K562 (cell line): ENCODE data around the gene MARCKSL1. TPM values are rescaled to one million over a fixed set of nuclear protein-coding genes. Genes with fewer than 3 reads are reported as not detected.

Experiments used
- ATAC-seq: fragments of 200-7000 bp; cut with Tn5 transposase; 3 replicates; pipeline ENCODE4 v1.9.1; 2020; ENCODE audit warnings: moderate library complexity
- BruUV-seq: library from RNA; stranded (reverse); fragments of 400-500 nt; replicated peaks from 2 replicates; lab custom pipeline; 2021; lab: Mats Ljungman, UMichigan
- CTCF ChIA-PET: fragments of 300-600 bp; formaldehyde crosslinking; extraction: SDS; loops from one replicate; lab custom pipeline; 2021; ENCODE audit warnings: low intra/inter-chr PET ratio; lab: Yijun Ruan, JAX
- POLR2A ChIA-PET: fragments of 300-600, 350-650 bp; sonication (Branson Sonifier 250); formaldehyde crosslinking; extraction: SDS; loops from one replicate; lab custom pipeline; 2021; ENCODE audit warnings: antibody characterized with exemption, inconsistent platforms; lab: Yijun Ruan, JAX
- DNase-seq, 4 experiments: peaks; one replicate each; pipeline versions ENCODE4 v3.0.0 to v3.0.0-alpha.2; 2011 to 2018; ENCODE audit warnings: low spot score in 3 of 4, mixed read lengths in 3 of 4; ENCODE audit errors: extremely low read depth in 1 of 4
- FAIRE-seq: peaks from 2 replicates; lab custom pipeline; 2011; peaks lifted over from hg19 to GRCh38; lab: Jason Lieb, UNC
- H2AFZ ChIP-seq: 2 replicates; pipeline ENCODE4 v1.6.0; 2011; ENCODE audit warnings: low read depth, low read length, control low read depth, inconsistent platforms
- H3K27ac ChIP-seq: fragments of 200-600 bp; 3 replicates; pipeline ENCODE4 v1.8.0; 2011; ENCODE audit warnings: low read depth, mild to moderate bottlenecking, control low read depth, inconsistent platforms, low read length, moderate library complexity, mixed read lengths; ENCODE audit errors: extremely low read depth
- H3K27me3 ChIP-seq, 2 experiments: fragments of 300-600 bp in 1 of 2; 2 replicates in 1 of 2; 3 replicates in 1 of 2; pipeline versions ENCODE4 v1.6.0 to v1.8.0; 2011; ENCODE audit warnings: inconsistent platforms in 2 of 2, low read length in 2 of 2, mild to moderate bottlenecking in 1 of 2, mixed read lengths in 1 of 2, moderate library complexity in 1 of 2; ENCODE audit not compliant: control insufficient read depth in 2 of 2, insufficient read depth in 2 of 2
- H3K36me3 ChIP-seq: fragments of 300-600 bp; 3 replicates; pipeline ENCODE4 v1.8.0; 2011; ENCODE audit warnings: mild to moderate bottlenecking, low read length, inconsistent platforms; ENCODE audit not compliant: control insufficient read depth, insufficient read depth
- H3K4me1 ChIP-seq, 2 experiments: fragments of 200-600 bp in 1 of 2; replicated peaks in 1 of 2; 2 replicates in 1 of 2; 3 replicates in 1 of 2; pipeline versions ENCODE4 v1.5.1 to v1.8.0; 2011; ENCODE audit warnings: inconsistent platforms in 2 of 2, low read length in 2 of 2, mild to moderate bottlenecking in 1 of 2, mixed read lengths in 1 of 2, moderate library complexity in 1 of 2; ENCODE audit not compliant: control insufficient read depth in 2 of 2, insufficient read depth in 2 of 2
- H3K4me2 ChIP-seq: 2 replicates; pipeline ENCODE4 v1.6.1; 2011; ENCODE audit warnings: low read length, control low read depth, inconsistent platforms, mixed read lengths; ENCODE audit not compliant: insufficient read depth
- H3K4me3 ChIP-seq: fragments of 200-600 bp; sonication (generic), shearing (Covaris generic); 2 replicates; pipeline ENCODE4 v1.5.1; 2016; ENCODE audit warnings: control low read depth, inconsistent platforms
- H3K79me2 ChIP-seq: fragments of 200-600 bp; 3 replicates; pipeline ENCODE4 v1.8.0; 2011; ENCODE audit warnings: low read length, inconsistent platforms; ENCODE audit not compliant: control insufficient read depth, insufficient read depth
- H3K9ac ChIP-seq, 2 experiments: 2 replicates each; pipeline versions ENCODE4 v1.6.0 to v1.6.1; 2011; ENCODE audit warnings: low read depth in 2 of 2, low read length in 2 of 2, control low read depth in 1 of 2, inconsistent platforms in 1 of 2, mild to moderate bottlenecking in 1 of 2, mixed read lengths in 1 of 2; ENCODE audit not compliant: insufficient read depth in 1 of 2
- H3K9me1 ChIP-seq: one replicate; pipeline ENCODE4 v1.6.0; 2011; ENCODE audit warnings: inconsistent platforms, mild to moderate bottlenecking, low read length, moderate library complexity; ENCODE audit not compliant: control insufficient read depth, insufficient read depth
- H3K9me3 ChIP-seq: replicated peaks from 2 replicates; pipeline ENCODE4 v1.5.1; 2011; ENCODE audit warnings: low read depth, low read length, inconsistent platforms; ENCODE audit not compliant: control insufficient read depth, insufficient read depth
- H4K20me1 ChIP-seq: replicated peaks from 2 replicates; pipeline ENCODE4 v1.6.1; 2011; ENCODE audit warnings: low read length, inconsistent platforms, mixed read lengths; ENCODE audit not compliant: control insufficient read depth, insufficient read depth
- ESRRA ChIP-seq: fragments of 450-650 bp; IDR thresholded peaks from 2 replicates; pipeline ENCODE4 v1.6.1; 2014; ENCODE audit warnings: low read depth, mild to moderate bottlenecking, moderate library complexity, borderline replicate concordance
- ETV5 ChIP-seq: sonication (generic); formaldehyde crosslinking; IDR thresholded peaks from 2 replicates; pipeline ENCODE4 v1.4.0; 2020; ENCODE audit warnings: low read depth, mild to moderate bottlenecking, missing genetic modification reagents
- FOSL1 ChIP-seq: fragments of 200-800 bp; sonication (Bioruptor generic); conservative IDR thresholded peaks from 2 replicates; pipeline ENCODE4 v1.6.1; 2016; ENCODE audit warnings: missing genetic modification characterization, missing compliant biosample characterization
- MEF2D ChIP-seq: conservative IDR thresholded peaks from 2 replicates; pipeline ENCODE4 v1.6.1; 2016; ENCODE audit warnings: low read depth, missing genetic modification characterization, missing compliant biosample characterization
- MYC ChIP-seq, 2 experiments: fragments of 250-450 bp in 1 of 2; sonication (Bioruptor Pico) in 1 of 2; IDR thresholded peaks; 2 replicates each; pipeline versions ENCODE4 v1.5.1 to v1.6.1; 2012 to 2021; ENCODE audit warnings: low read depth in 2 of 2, borderline replicate concordance in 1 of 2, improper control_type of control experiment in 1 of 2, low read length in 1 of 2, mild to moderate bottlenecking in 1 of 2, moderate library complexity in 1 of 2
- NR2C1 ChIP-seq, 2 experiments: fragments of 450-650 bp; IDR thresholded peaks; 2 replicates each; pipeline ENCODE4 v1.6.1; 2017; ENCODE audit warnings: mild to moderate bottlenecking in 2 of 2, antibody characterized with exemption in 1 of 2, inconsistent platforms in 1 of 2, missing compliant biosample characterization in 1 of 2, missing genetic modification characterization in 1 of 2
- SMARCE1 ChIP-seq: fragments of 450-650 bp; IDR thresholded peaks from 2 replicates; pipeline ENCODE4 v1.7.1; 2016; ENCODE audit warnings: mild to moderate bottlenecking
- SRF ChIP-seq, 2 experiments: fragments of 250-450, 450-650 bp in 1 of 2; sonication (Bioruptor Pico) in 1 of 2; sonication (generic) in 1 of 2; formaldehyde crosslinking; IDR thresholded peaks; 2 replicates each; pipeline versions ENCODE4 v1.5.0 to v1.5.1; 2020 to 2022; ENCODE audit warnings: mild to moderate bottlenecking in 1 of 2, missing genetic modification reagents in 1 of 2
- TRIM25 ChIP-seq: fragments of 450-650 bp; IDR thresholded peaks from 2 replicates; pipeline ENCODE4 v1.7.0; 2016; ENCODE audit warnings: borderline replicate concordance
- ZNF3 ChIP-seq: fragments of 250-450 bp; sonication (Bioruptor Pico); IDR thresholded peaks from 2 replicates; pipeline ENCODE4 v1.5.0; 2021; ENCODE audit warnings: mild to moderate bottlenecking, moderate library complexity
- ZNF76 ChIP-seq: fragments of 250-450 bp; sonication (Bioruptor Pico); IDR thresholded peaks from 2 replicates; pipeline ENCODE4 v1.4.0; 2020; ENCODE audit warnings: mild to moderate bottlenecking, moderate library complexity, borderline replicate concordance
- WGBS: fragments of 100-300 bp; shearing (Covaris generic); methylation state at CpG from one replicate; pipeline ENCODE4 v1.1.6; 2016; ENCODE audit warnings: low coverage, mixed read lengths; ENCODE audit not compliant: insufficient coverage; ENCODE audit errors: missing lambda C conversion rate; 5-methylcytosine and 5-hydroxymethylcytosine counted together
- in situ Hi-C: fragments of 300-500 bp; cut with MboI; formaldehyde crosslinking; loops from 4 replicates; pipeline ENCODE4 v1.15.0; 2018; ENCODE audit warnings: inconsistent platforms, mixed read lengths
- intact Hi-C: fragments of 100-400 bp; cut with micrococcal nuclease; formaldehyde crosslinking; loops from 2 replicates; pipeline ENCODE4 v1.14.2; 2022
- polyA plus RNA-seq, 8 experiments: library from polyadenylated mRNA; depleted of rRNA in 4 of 8; stranded (reverse) in 5 of 8; unstranded in 3 of 8; fragments of >200 nt; fragmentation: Nextera tagmentation in 2 of 8; fragmentation: Illumina TruSeq in 1 of 8; extraction: Ambion mirVana in 2 of 8; extraction: Trizol in 1 of 8; gene quantifications; 2 replicates each; pipeline versions ENCODE4 v1.2.1 to v1.2.3, GENCODE V29; 2011 to 2014; ENCODE audit warnings: inconsistent platforms in 1 of 8, missing spikeins in 1 of 8
- total RNA-seq, 7 experiments: library from RNA; depleted of rRNA in 6 of 7; stranded (reverse); fragments of >200 nt in 6 of 7; fragmentation: Illumina TruSeq in 2 of 7; extraction: Trizol in 2 of 7; gene quantifications; 2 replicates each; pipeline versions ENCODE4 v1.2.1 to v1.2.3, GENCODE V29; 2011 to 2021; ENCODE audit warnings: low replicate concordance in 1 of 7

MARCKSL1 gene
- total and polyA plus RNA-seq, 9 of the 15 experiments (the other 6 are each of a cell fraction or from before 2014, with no cell fraction given) = 14.7 to 325 (median 155) TPM

GRCh38 chr1:32352831-32353383, 16.9 kb upstream of the MARCKSL1 start:
- WGBS = 51% methylated on average over 2 of the region's 2 CpGs

GRCh38 chr1:32352239-32352745, 16.3 kb upstream of the MARCKSL1 start:
- ATAC-seq = no peak
- Histone ChIP-seq H4K20me1 (0 out of 2 replicates have a peak, but pooled peaks cover 6% of the 10 kb centered on the region), H3K79me2 (peaks cover 12% of the 10 kb centered on the region; the same call in 2 of the 3 replicates), H3K9me1 (no peaks in the 10 kb centered on the region)
- intact Hi-C loops = loop anchor here (5.0 kb wide), 1 partner anchor 150 kb away; no protein-coding TSS in a partner anchor
- POLR2A ChIA-PET = interaction anchor here (0.5 to 3.8 kb wide), 11 partner anchors 9 to 98 kb away, joined by 3 to 36 read pairs (median 6); partner anchors contain the start of gene MARCKSL1
- TF ChIP-seq ZNF3 (CRISPR knock-in tag) = no peak
- 0 out of 2 replicates have a peak, but pooled peaks have one; percentile 17 for TF ChIP-seq SMARCE1
- 0 out of 2 replicates have a peak, but pooled peaks have one; percentile 29 for TF ChIP-seq TRIM25
- peak; percentile 90 for TF ChIP-seq ESRRA
- no peak for TF ChIP-seq MYC (IDR thresholded peaks at IDR 0.05; ENCODE audit: low read depth, low read length)
- TF ChIP-seq MYC (CRISPR knock-in tag; IDR thresholded peaks at IDR 0.05; ENCODE audit: borderline replicate concordance, low read depth) = 0 out of 2 replicates have a peak, but pooled peaks have one; percentile 12
- TF ChIP-seq FOSL1 (tag) = 0 out of 2 replicates have a peak, but pooled peaks have one; percentile 14
- TF ChIP-seq ETV5 (CRISPR knock-in tag) = 0 out of 2 replicates have a peak, but pooled peaks have one; percentile 20
- no peak for TF ChIP-seq ZNF76 (CRISPR knock-in tag)
- TF ChIP-seq NR2C1 (IDR thresholded peaks at IDR 0.05) = peak; percentile 32; the same call in 1 of the 2 replicates
- TF ChIP-seq NR2C1 (tag; IDR thresholded peaks at IDR 0.05) = peak; percentile 39; the same call in 1 of the 2 replicates
- TF ChIP-seq, all 486 proteins: peak for 7
- Histone ChIP-seq H2AFZ (peak overlapping the region; percentile 77), H3K9ac (peak overlapping the region; percentile 90 to 92), H3K27me3 (no peaks in the 10 kb centered on the region), H3K4me2 (peak overlapping the region; percentile 91), H3K27ac (peak overlapping the region; percentile 96), H3K4me1 (peaks cover 28 to 42% of the 10 kb centered on the region in 2 experiments), H3K9me3 (no peaks in the 10 kb centered on the region; the same call in 1 of the 2 replicates), H3K4me3 (peak overlapping the region; percentile 83), H3K36me3 (peaks cover 7% of the 10 kb centered on the region; the same call in 1 of the 3 replicates)
- peak in 2 of 4 experiments; percentile 38 to 50 for DNase-seq
- no TSS peak for BruUV-seq
- in situ Hi-C loops = no loop called here
- CTCF ChIA-PET = no interaction called here
- no peak for FAIRE-seq
- WGBS = 29% methylated on average over 8 of the region's 8 CpGs

More at GRCh38 chr1:32352831-32353383, 16.9 kb upstream of the MARCKSL1 start:
- peaks cover 28 to 42% of the 10 kb centered on the region in 2 experiments for H3K4me1 ChIP-seq
- H3K9ac ChIP-seq = peak overlapping the region; percentile 21 to 69; a peak in 2 of 4 replicates
- H3K27me3 ChIP-seq = no peaks in the 10 kb centered on the region
- POLR2A ChIA-PET = interaction anchor here (1.1 to 3.8 kb wide), 6 partner anchors 10 to 23 kb away, joined by 4 to 36 read pairs (median 8); partner anchors contain the start of gene MARCKSL1
- no peak for ATAC-seq
- no peak overlapping the region for H3K4me3 ChIP-seq
- H3K27ac ChIP-seq = no peak overlapping the region
- no peaks in the 10 kb centered on the region; the same call in 1 of the 2 replicates for H3K9me3 ChIP-seq
- H3K9me1 ChIP-seq = no peaks in the 10 kb centered on the region
- TF ChIP-seq SRF (CRISPR knock-in tag; IDR thresholded peaks at IDR 0.05) (no peak), MEF2D (tag) (0 out of 2 replicates have a peak, but pooled peaks have one; percentile 28)
- H3K4me2 ChIP-seq = no peak overlapping the region
- CTCF ChIA-PET = no interaction called here
- in situ Hi-C loops (no loop called here), intact Hi-C loops (loop anchor here (5.0 kb wide), 1 partner anchor 149 kb away; no protein-coding TSS in a partner anchor)
- FAIRE-seq = no peak
- 0 out of 2 replicates have a peak, but pooled peaks cover 6% of the 10 kb centered on the region for H4K20me1 ChIP-seq
- H2AFZ ChIP-seq = no peak overlapping the region
- peaks cover 7% of the 10 kb centered on the region; the same call in 1 of the 3 replicates for H3K36me3 ChIP-seq
- DNase-seq = no peak
- BruUV-seq = no TSS peak
- H3K79me2 ChIP-seq = peaks cover 12% of the 10 kb centered on the region; the same call in 2 of the 3 replicates
